ENCODE measurements around the gene CBLN1.

- TF ChIP-seq CTCF (IDR thresholded peaks at IDR 0.05 in 2 of 3, conservative IDR thresholded peaks at IDR 0.05 in 1 of 3; ENCODE audit: borderline replicate concordance in 1 of 3, insufficient read depth in 1 of 3, low read depth in 2 of 3, low read length in 2 of 3) (no peak), POLR2A (IDR thresholded peaks at IDR 0.05; ENCODE audit: borderline replicate concordance, extremely low read depth, insufficient read depth, insufficient read length) (no peak), MAX (IDR thresholded peaks at IDR 0.05) (no peak), EZH2phosphoT487 (IDR thresholded peaks at IDR 0.05; ENCODE audit: borderline replicate concordance) (no peak), SIN3A (IDR thresholded peaks at IDR 0.05; ENCODE audit: low read depth) (no peak), ZFX (IDR thresholded peaks at IDR 0.05) (no peak), POLR2AphosphoS5 (IDR thresholded peaks at IDR 0.05; ENCODE audit: low read depth, low read length) (no peak), EZH2 (IDR thresholded peaks at IDR 0.05) (no peak), SRF (IDR thresholded peaks at IDR 0.05; ENCODE audit: low read depth) (no peak), ZNF274 (IDR thresholded peaks at IDR 0.05; ENCODE audit: low read depth, low read length) (no peak), EGR1 (IDR thresholded peaks at IDR 0.05; ENCODE audit: low read depth) (no peak), CEBPB (IDR thresholded peaks at IDR 0.05; ENCODE audit: low read depth) (no peak), ELF1 (IDR thresholded peaks at IDR 0.05; ENCODE audit: borderline replicate concordance, low read depth) (no peak)
Observed at GRCh38 chr16:49283376-49284049, 1.9 kb upstream of the CBLN1 start.
